ENCODE measurements around the gene PAXX. TPM values are rescaled to one million over a fixed set of nuclear protein-coding genes. Genes with fewer than 3 reads are reported as not detected.

The PAXX gene
- total and polyA plus RNA-seq, 9 donors: 1.1 to 48.9 (median 37.5) TPM

- TF ChIP-seq CTCF (IDR thresholded peaks at IDR 0.05): no peak
- TF ChIP-seq POLR2A (IDR thresholded peaks at IDR 0.05): no peak
- no peak for TF ChIP-seq EP300 (IDR thresholded peaks at IDR 0.05)
- Histone ChIP-seq H3K4me1 (ENCODE audit: insufficient read depth) (no peaks in the 10 kb centered on the region), H3K27ac (no peak overlapping the region), H3K4me3 (no peak overlapping the region), H3K27me3 (no peaks in the 10 kb centered on the region), H3K36me3 (no peaks in the 10 kb centered on the region), H3K9me3 (no peaks in the 10 kb centered on the region)
- intact Hi-C loops (cut with DNase I): no loop called here
- WGBS, 3 donors: 82 to 83% (median 83%) methylated on average over 15 of the region's 15 CpGs
- DNase-seq: no peak
Observed at GRCh38 chr9:136960938-136961275, 31.3 kb upstream of the PAXX start.

- TF ChIP-seq CTCF (IDR thresholded peaks at IDR 0.05): no peak
- TF ChIP-seq EP300 (IDR thresholded peaks at IDR 0.05): no peak
- no peak for TF ChIP-seq POLR2A (IDR thresholded peaks at IDR 0.05)
- Histone ChIP-seq H3K36me3 (no peaks in the 10 kb centered on the region), H3K27ac (no peak overlapping the region), H3K9me3 (no peaks in the 10 kb centered on the region), H3K4me1 (ENCODE audit: insufficient read depth) (no peaks in the 10 kb centered on the region), H3K4me3 (no peak overlapping the region), H3K27me3 (no peaks in the 10 kb centered on the region)
- 58 to 63% (median 61%) methylated on average over 21 to 23 of the region's 23 CpGs for WGBS, 3 donors
- intact Hi-C loops (cut with DNase I): no loop called here
- DNase-seq: no peak
Observed at GRCh38 chr9:136961279-136962065, 30.8 kb upstream of the PAXX start.

GRCh38 chr9:136962163-136962562 lies 30.1 kb upstream of the PAXX start:
- no peaks in the 10 kb centered on the region for H3K27me3 ChIP-seq
- DNase-seq: no peak
- no peak overlapping the region for H3K4me3 ChIP-seq
- no peaks in the 10 kb centered on the region for H3K4me1 ChIP-seq (ENCODE audit: insufficient read depth)
- intact Hi-C loops (cut with DNase I): no loop called here
- no peaks in the 10 kb centered on the region for H3K9me3 ChIP-seq
- TF ChIP-seq EP300 (IDR thresholded peaks at IDR 0.05) (no peak), CTCF (IDR thresholded peaks at IDR 0.05) (no peak), POLR2A (IDR thresholded peaks at IDR 0.05) (no peak)
- H3K36me3 ChIP-seq: no peaks in the 10 kb centered on the region
- H3K27ac ChIP-seq: no peak overlapping the region
- WGBS, 3 donors: 96 to 98% (median 97%) methylated on average over 9 of the region's 9 CpGs

GRCh38 chr9:136962701-136963248 lies 29.4 kb upstream of the PAXX start:
- H3K9me3 ChIP-seq: no peaks in the 10 kb centered on the region
- no peaks in the 10 kb centered on the region for H3K27me3 ChIP-seq
- H3K27ac ChIP-seq: no peak overlapping the region
- WGBS, 3 donors: 80 to 82% (median 80%) methylated on average over 11 of the region's 11 CpGs
- TF ChIP-seq CTCF (IDR thresholded peaks at IDR 0.05): no peak
- no peak for TF ChIP-seq POLR2A (IDR thresholded peaks at IDR 0.05)
- no peak for TF ChIP-seq EP300 (IDR thresholded peaks at IDR 0.05)
- DNase-seq: no peak
- H3K4me1 ChIP-seq (ENCODE audit: insufficient read depth): no peaks in the 10 kb centered on the region
- no peak overlapping the region for H3K4me3 ChIP-seq
- no peaks in the 10 kb centered on the region for H3K36me3 ChIP-seq
- intact Hi-C loops (cut with DNase I): no loop called here
